ENCODE data around the gene MEIOB. TPM values are rescaled to one million over a fixed set of nuclear protein-coding genes. Genes with fewer than 3 reads are reported as not detected.

The MEIOB gene
- total RNA-seq, 1 experiment from 2014 or later = 1.3 TPM

GRCh38 chr16:1786242-1787055, 85.5 kb downstream of the MEIOB start:
- peaks cover 2% of the 10 kb centered on the region; the same call in 1 of the 2 replicates for H3K27me3 Mint-ChIP-seq (ENCODE audit: low read depth)
- Histone ChIP-seq H3K79me2 (ENCODE audit: insufficient read depth, low read length) (peaks cover 8% of the 10 kb centered on the region; the same call in 1 of the 2 replicates), H2AK5ac (ENCODE audit: insufficient read length, low read length) (no peak overlapping the region), H2BK20ac (ENCODE audit: low read depth, low read length, poor library complexity, severe bottlenecking) (no peak overlapping the region), H4K20me1 (ENCODE audit: control insufficient read depth, insufficient read depth, insufficient read length) (no peaks in the 10 kb centered on the region), H3K27ac (ENCODE audit: insufficient read length, low read depth, low read length) (no peak overlapping the region), H2BK5ac (ENCODE audit: insufficient read length, low read length) (no peak overlapping the region), H3K4ac (ENCODE audit: low read depth, low read length) (no peak overlapping the region), H3K14ac (ENCODE audit: insufficient read depth, low read length) (no peak overlapping the region; the same call in 1 of the 2 replicates), H2AFZ (ENCODE audit: low read length) (no peak overlapping the region), H3K18ac (ENCODE audit: insufficient read length, low read depth, low read length) (no peak overlapping the region), H3K56ac (ENCODE audit: insufficient read length, low read depth, low read length) (no peak overlapping the region), H4K91ac (ENCODE audit: insufficient read length, low read depth, low read length) (no peak overlapping the region), H2BK12ac (ENCODE audit: insufficient read length, low read depth, low read length) (no peak overlapping the region), H4K8ac (replicated peaks; ENCODE audit: insufficient read length, low read depth, low read length) (no peak overlapping the region), H3K23ac (ENCODE audit: insufficient read length, low read depth, low read length) (no peak overlapping the region), H3K9ac (ENCODE audit: extremely low read depth, insufficient read length, low read length) (no peak overlapping the region), H3K4me2 (ENCODE audit: insufficient read depth, insufficient read length, low read length) (no peak overlapping the region), H3K9me3 (ENCODE audit: control insufficient read depth, low read depth, low read length) (no peaks in the 10 kb centered on the region), H3T11ph (ENCODE audit: low read length) (no peak overlapping the region), H2BK15ac (ENCODE audit: low read depth, low read length) (no peak overlapping the region), H4K5ac (ENCODE audit: insufficient read length, low read depth, low read length) (no peak overlapping the region), H3K79me1 (ENCODE audit: insufficient read depth, low read depth, low read length, poor library complexity, severe bottlenecking) (peaks cover 5% of the 10 kb centered on the region), H3K4me1 (ENCODE audit: insufficient read depth, low read length) (no peaks in the 10 kb centered on the region; the same call in 1 of the 2 replicates), H3K27me3 (ENCODE audit: insufficient read depth, low read length) (no peaks in the 10 kb centered on the region), H3K23me2 (ENCODE audit: insufficient read length, low read depth, low read length, poor library complexity, severe bottlenecking) (peaks cover 5% of the 10 kb centered on the region), H2BK120ac (ENCODE audit: low read depth, low read length, poor library complexity, severe bottlenecking) (no peak overlapping the region)
- peak; percentile 35 for DNase-seq
- peak; percentile 31; the same call in 1 of the 3 replicates for TF ChIP-seq CTCF (conservative IDR thresholded peaks at IDR 0.05)
- H3K4me3 Mint-ChIP-seq = no peak overlapping the region
- WGBS (ENCODE audit: extremely low coverage, insufficient read length, low lambda C conversion rate) = no CpG with 5 or more reads among the region's 51 CpGs
- H3K9me3 Mint-ChIP-seq = no peaks in the 10 kb centered on the region
- peaks cover 4 to 10% of the 10 kb centered on the region in 2 experiments for H3K4me1 Mint-ChIP-seq
- peaks cover 5 to 18% (median 17%) of the 10 kb centered on the region in 3 experiments; a peak in 6 of 7 replicates for H3K36me3 Mint-ChIP-seq (ENCODE audit: insufficient read depth in 1 of 3, low read depth in 3 of 3)
- H3K27ac Mint-ChIP-seq = no peak overlapping the region; a peak in 1 of 7 replicates

Data from H9 (cell line).